ENCODE data around the gene MRPL4.

Gene MRPL4

DNA sequence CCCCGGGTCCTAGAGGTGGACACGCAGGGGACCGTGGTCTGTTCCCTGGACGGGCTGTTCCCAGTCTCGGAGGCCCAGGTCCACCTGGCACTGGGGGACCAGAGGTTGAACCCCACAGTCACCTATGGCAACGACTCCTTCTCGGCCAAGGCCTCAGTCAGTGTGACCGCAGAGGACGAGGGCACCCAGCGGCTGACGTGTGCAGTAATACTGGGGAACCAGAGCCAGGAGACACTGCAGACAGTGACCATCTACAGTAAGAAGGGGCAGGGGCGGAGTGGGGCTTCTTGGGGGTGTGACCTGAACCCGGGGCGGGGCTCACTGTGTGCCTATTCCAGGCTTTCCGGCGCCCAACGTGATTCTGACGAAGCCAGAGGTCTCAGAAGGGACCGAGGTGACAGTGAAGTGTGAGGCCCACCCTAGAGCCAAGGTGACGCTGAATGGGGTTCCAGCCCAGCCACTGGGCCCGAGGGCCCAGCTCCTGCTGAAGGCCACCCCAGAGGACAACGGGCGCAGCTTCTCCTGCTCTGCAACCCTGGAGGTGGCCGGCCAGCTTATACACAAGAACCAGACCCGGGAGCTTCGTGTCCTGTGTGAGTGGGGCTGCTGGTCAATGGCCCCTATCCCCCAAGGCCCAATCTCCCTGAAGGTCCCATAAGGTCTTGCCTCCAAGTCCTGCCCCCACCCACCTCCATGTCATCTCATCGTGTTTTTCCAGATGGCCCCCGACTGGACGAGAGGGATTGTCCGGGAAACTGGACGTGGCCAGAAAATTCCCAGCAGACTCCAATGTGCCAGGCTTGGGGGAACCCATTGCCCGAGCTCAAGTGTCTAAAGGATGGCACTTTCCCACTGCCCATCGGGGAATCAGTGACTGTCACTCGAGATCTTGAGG, 32.3 kb downstream of the MRPL4 start:
- no peak overlapping the region for H3K4me3 ChIP-seq (ENCODE audit: low read depth, low read length)
- no peak for DNase-seq (ENCODE audit: low read depth)

DNA sequence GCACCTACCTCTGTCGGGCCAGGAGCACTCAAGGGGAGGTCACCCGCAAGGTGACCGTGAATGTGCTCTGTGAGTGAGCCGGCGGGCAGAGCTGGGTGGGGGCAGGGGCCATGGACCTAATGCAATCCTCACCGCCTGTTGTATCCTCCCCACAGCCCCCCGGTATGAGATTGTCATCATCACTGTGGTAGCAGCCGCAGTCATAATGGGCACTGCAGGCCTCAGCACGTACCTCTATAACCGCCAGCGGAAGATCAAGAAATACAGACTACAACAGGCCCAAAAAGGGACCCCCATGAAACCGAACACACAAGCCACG, 32.9 kb downstream of the MRPL4 start:
- H3K4me3 ChIP-seq (ENCODE audit: low read depth, low read length): no peak overlapping the region
- no peak for DNase-seq (ENCODE audit: low read depth)

DNA sequence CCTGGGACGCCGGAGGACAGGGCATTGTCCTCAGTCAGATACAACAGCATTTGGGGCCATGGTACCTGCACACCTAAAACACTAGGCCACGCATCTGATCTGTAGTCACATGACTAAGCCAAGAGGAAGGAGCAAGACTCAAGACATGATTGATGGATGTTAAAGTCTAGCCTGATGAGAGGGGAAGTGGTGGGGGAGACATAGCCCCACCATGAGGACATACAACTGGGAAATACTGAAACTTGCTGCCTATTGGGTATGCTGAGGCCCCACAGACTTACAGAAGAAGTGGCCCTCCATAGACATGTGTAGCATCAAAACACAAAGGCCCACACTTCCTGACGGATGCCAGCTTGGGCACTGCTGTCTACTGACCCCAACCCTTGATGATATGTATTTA, 33.4 kb downstream of the MRPL4 start:
- DNase-seq (ENCODE audit: low read depth): no peak
- no peak overlapping the region for H3K4me3 ChIP-seq (ENCODE audit: low read depth, low read length)

DNA sequence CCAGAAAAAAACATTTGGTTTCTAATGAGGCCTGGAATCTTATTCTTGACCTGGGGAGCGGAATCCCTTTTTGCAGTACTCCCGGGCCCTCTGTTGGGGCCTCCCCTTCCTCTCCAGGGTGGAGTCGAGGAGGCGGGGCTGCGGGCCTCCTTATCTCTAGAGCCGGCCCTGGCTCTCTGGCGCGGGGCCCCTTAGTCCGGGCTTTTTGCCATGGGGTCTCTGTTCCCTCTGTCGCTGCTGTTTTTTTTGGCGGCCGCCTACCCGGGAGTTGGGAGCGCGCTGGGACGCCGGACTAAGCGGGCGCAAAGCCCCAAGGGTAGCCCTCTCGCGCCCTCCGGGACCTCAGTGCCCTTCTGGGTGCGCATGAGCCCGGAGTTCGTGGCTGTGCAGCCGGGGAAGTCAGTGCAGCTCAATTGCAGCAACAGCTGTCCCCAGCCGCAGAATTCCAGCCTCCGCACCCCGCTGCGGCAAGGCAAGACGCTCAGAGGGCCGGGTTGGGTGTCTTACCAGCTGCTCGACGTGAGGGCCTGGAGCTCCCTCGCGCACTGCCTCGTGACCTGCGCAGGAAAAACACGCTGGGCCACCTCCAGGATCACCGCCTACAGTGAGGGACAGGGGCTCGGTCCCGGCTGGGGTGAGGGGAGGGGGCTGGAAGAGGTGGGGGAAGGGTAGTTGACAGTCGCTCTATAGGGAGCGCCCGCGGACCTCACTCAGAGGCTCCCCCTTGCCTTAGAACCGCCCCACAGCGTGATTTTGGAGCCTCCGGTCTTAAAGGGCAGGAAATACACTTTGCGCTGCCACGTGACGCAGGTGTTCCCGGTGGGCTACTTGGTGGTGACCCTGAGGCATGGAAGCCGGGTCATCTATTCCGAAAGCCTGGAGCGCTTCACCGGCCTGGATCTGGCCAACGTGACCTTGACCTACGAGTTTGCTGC, 35.1 kb downstream of the MRPL4 start, which contains the start of gene ICAM4:
ICAM4 (plus strand) TSS at position 153 of the 935 bp plus-strand sequence; CDS start at position 211, 58 bp downstream.
- DNase-seq (ENCODE audit: low read depth): no peak
- no peak within 1 kb of the TSS for H3K4me3 ChIP-seq (ENCODE audit: low read depth, low read length)

DNA sequence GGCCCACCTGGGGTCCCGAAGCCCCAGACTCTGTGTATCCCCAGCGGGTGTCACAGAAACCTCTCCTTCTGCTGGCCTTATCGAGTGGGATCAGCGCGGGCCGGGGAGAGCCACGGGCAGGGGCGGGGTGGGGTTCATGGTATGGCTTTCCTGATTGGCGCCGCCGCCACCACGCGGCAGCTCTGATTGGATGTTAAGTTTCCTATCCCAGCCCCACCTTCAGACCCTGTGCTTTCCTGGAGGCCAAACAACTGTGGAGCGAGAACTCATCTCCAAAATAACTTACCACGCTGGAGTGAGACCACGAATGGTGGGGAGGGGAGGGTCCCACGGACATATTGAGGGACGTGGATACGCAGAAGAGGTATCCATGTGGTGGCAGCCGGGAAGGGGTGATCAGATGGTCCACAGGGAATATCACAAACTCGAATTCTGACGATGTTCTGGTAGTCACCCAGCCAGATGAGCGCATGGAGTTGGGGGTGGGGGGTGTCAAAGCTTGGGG, 36.7 kb downstream of the MRPL4 start:
- peak; percentile 22 for DNase-seq (ENCODE audit: low read depth)
- H3K4me3 ChIP-seq (ENCODE audit: low read depth, low read length): peak overlapping the region; percentile 60

DNA sequence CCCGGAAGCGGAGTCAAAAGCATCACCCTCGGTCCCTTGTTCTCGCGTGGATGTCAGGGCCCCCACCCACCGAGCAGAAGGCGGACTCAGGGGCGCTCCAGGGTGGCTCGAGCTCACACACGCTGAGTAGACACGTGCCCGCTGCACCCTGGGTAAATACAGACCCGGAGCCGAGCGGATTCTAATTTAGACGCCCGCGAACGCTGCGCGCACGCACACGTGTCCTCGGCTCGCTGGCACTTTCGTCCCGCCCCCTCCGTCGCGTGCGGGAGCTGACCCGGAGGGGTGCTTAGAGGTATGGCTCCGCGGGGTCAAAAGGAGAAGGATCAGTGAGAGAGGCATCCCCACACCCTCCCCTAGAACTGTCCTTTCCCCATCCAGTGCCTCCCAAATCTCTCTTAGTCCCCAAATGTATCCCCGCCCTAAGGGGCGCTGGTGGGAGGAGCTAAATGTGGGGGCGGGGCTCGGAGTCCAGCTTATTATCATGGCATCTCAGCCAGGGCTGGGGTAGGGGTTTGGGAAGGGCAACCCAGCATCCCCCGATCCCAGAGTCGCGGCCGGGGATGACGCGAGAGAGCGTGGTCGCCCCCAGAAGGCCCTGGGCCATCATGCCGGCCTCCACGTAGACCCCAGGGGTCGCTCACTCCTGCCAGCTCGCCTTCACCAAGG, 37.3 kb downstream of the MRPL4 start:
- H3K4me3 ChIP-seq (ENCODE audit: low read depth, low read length): peak overlapping the region; percentile 60
- no peak for DNase-seq (ENCODE audit: low read depth)

DNA sequence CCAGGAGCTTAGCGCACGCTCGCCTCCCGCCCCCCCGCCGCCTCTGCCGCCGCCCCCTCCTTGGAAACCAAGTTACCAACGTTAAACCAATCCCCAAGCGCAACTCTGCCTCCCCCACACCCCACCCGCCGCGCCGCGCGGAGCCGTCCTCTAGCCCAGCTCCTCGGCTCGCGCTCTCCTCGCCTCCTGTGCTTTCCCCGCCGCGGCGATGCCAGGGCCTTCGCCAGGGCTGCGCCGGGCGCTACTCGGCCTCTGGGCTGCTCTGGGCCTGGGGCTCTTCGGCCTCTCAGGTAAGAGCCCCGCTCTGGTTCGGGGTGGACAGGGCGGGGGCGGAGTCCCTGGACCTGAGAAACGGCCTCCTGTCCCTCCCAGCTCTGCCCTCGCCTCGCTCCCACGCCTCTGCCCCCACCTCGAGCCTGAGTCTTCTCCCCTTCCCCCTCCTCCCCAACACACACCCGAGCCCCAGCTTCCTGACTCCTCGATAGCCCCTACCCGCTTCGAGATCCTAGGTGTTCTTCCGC, 37.9 kb downstream of the MRPL4 start, which contains the start of gene ICAM5:
ICAM5 (plus strand) TSS at position 117 of the 521 bp plus-strand sequence; CDS start at position 209, 92 bp downstream.
- peak within 1 kb of the TSS; percentile 60 for H3K4me3 ChIP-seq (ENCODE audit: low read depth, low read length)
- DNase-seq (ENCODE audit: low read depth): no peak

DNA sequence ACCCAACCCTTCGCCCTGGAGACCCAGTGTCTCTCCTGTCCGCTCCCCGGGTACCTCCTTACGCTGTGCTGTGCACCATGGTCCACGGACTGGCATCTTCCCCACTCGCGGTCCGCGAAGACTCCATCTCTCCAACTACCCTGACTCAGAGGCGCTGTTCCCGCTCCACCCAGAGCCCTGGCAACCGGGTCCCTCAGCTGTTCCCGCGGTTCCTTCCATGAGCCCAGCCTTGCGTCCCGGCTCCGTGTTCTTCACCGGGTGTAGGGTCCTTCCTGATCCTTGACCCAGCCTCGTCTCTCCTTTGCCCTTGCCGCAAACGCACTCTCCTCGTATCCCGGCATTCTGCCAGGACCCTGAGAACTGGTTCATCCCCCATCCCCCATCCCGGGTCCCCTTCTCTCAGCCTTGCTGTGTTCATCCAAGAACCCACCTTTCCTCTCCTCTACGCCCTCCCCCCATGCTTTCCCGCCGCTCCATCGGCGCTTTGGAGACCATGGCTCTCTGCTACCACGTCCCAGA, 38.4 kb downstream of the MRPL4 start:
- no peak for DNase-seq (ENCODE audit: low read depth)
- peak overlapping the region; percentile 60 for H3K4me3 ChIP-seq (ENCODE audit: low read depth, low read length)

DNA sequence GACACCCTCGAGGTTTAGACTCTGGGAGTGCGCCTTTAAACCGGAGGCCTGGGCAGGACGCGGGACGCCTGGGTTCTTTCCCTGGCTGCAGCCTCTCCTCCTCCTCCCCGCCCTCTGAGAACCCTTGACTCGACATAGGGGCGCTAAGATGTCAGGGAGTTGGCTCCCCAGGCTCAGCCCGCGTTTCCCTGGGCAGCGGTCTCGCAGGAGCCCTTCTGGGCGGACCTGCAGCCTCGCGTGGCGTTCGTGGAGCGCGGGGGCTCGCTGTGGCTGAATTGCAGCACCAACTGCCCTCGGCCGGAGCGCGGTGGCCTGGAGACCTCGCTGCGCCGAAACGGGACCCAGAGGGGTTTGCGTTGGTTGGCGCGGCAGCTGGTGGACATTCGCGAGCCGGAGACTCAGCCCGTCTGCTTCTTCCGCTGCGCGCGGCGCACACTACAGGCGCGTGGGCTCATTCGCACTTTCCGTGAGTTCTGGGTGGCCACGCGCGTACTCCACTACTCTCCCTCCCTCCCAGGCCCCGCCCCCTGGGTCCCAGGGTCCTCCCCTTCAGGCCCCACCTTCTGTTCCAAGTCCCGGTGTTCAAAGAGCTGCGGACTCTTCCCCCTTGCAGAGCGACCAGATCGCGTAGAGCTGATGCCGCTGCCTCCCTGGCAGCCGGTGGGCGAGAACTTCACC, 39.0 kb downstream of the MRPL4 start:
- no peak for DNase-seq (ENCODE audit: low read depth)
- peak overlapping the region; percentile 60 for H3K4me3 ChIP-seq (ENCODE audit: low read depth, low read length)

DNA sequence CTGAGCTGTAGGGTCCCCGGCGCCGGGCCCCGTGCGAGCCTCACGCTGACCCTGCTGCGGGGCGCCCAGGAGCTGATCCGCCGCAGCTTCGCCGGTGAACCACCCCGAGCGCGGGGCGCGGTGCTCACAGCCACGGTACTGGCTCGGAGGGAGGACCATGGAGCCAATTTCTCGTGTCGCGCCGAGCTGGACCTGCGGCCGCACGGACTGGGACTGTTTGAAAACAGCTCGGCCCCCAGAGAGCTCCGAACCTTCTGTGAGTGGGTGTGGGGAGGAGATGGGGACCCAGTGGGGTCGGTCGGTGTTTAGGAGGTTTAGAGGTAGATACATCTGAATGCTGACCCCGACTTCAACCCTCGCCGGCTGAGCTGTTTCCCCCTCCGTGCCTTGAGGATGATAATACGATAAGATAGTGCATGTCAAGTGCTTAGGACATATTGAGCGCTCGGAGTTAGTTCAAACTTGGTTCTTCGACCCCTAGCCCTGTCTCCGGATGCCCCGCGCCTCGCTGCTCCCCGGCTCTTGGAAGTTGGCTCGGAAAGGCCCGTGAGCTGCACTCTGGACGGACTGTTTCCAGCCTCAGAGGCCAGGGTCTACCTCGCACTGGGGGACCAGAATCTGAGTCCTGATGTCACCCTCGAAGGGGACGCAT, 39.7 kb downstream of the MRPL4 start:
- peak overlapping the region; percentile 60 for H3K4me3 ChIP-seq (ENCODE audit: low read depth, low read length)
- DNase-seq (ENCODE audit: low read depth): no peak

DNA sequence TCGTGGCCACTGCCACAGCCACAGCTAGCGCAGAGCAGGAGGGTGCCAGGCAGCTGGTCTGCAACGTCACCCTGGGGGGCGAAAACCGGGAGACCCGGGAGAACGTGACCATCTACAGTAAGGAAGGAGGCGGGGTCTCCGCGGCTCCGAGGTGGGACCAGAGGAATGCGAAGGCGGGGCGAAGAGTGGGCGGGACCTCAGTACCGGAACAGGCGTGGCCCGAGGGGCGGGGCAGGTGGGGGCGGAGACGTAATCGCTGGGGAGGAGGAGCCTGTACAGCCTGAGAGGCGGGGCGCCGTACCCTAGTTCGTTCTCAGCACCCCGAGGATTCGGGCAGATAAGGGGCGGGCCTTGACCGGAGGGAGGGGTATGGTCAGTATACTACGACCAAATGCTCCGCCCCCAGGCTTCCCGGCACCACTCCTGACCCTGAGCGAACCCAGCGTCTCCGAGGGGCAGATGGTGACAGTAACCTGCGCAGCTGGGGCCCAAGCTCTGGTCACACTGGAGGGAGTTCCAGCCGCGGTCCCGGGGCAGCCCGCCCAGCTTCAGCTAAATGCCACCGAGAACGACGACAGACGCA, 40.3 kb downstream of the MRPL4 start:
- peak overlapping the region; percentile 60 for H3K4me3 ChIP-seq (ENCODE audit: low read depth, low read length)
- peak; percentile 30 for DNase-seq (ENCODE audit: low read depth)

DNA sequence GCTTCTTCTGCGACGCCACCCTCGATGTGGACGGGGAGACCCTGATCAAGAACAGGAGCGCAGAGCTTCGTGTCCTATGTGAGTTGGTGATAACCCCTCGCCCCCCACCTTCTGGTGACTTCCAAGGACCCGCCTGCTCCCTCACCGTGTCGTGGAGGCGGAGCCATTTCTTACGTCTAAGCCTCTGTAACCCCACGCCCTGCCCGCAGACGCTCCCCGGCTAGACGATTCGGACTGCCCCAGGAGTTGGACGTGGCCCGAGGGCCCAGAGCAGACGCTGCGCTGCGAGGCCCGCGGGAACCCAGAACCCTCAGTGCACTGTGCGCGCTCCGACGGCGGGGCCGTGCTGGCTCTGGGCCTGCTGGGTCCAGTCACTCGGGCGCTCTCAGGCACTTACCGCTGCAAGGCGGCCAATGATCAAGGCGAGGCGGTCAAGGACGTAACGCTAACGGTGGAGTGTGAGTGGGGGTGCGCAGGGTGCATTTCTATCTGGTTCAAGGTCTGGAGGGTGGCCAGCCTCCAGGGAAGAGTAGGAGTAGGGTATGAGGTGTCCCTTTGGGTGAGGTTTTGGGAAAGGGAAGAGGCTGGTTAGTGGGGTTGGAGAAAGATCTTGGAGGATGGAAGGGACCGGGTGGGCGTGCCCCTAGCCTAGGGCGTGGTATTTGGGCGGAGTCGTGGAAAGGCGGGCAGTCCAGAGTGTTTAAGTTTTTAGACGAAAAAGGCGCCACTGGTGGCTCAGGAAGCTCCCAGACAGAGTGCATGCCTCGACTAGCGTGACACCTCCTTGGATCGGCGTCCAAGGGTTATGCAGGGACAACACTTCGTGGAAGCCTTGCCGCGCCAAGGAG, 41.0 kb downstream of the MRPL4 start:
- DNase-seq (ENCODE audit: low read depth): no peak
- peak overlapping the region; percentile 24 for H3K4me3 ChIP-seq (ENCODE audit: low read depth, low read length)

DNA sequence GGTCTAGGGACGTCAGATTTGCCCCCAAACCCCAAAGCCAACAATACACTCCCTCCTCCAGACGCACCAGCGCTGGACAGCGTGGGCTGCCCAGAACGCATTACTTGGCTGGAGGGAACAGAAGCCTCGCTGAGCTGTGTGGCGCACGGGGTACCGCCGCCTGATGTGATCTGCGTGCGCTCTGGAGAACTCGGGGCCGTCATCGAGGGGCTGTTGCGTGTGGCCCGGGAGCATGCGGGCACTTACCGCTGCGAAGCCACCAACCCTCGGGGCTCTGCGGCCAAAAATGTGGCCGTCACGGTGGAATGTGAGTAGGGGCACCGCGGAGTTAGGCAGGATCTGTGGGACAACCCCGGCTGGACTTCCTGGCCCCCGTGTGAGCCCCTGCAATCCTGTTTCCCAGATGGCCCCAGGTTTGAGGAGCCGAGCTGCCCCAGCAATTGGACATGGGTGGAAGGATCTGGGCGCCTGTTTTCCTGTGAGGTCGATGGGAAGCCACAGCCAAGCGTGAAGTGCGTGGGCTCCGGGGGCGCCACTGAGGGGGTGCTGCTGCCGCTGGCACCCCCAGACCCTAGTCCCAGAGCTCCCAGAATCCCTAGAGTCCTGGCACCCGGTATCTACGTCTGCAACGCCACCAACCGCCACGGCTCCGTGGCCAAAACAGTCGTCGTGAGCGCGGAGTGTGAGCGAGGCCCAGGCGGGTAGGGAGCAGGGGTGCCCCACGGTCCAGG, 41.8 kb downstream of the MRPL4 start:
- H3K4me3 ChIP-seq (ENCODE audit: low read depth, low read length): no peak overlapping the region

DNA sequence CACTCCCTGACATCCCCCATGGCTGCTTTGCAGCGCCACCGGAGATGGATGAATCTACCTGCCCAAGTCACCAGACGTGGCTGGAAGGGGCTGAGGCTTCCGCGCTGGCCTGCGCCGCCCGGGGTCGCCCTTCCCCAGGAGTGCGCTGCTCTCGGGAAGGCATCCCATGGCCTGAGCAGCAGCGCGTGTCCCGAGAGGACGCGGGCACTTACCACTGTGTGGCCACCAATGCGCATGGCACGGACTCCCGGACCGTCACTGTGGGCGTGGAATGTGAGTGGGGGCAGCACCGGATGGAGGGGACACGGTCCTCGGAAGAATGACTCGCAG, 42.3 kb downstream of the MRPL4 start:
- H3K4me3 ChIP-seq (ENCODE audit: low read depth, low read length): no peak overlapping the region
- DNase-seq (ENCODE audit: low read depth): no peak

More for the DNA sequence above, 41.8 kb downstream of the MRPL4 start:
- DNase-seq (ENCODE audit: low read depth): no peak

DNA sequence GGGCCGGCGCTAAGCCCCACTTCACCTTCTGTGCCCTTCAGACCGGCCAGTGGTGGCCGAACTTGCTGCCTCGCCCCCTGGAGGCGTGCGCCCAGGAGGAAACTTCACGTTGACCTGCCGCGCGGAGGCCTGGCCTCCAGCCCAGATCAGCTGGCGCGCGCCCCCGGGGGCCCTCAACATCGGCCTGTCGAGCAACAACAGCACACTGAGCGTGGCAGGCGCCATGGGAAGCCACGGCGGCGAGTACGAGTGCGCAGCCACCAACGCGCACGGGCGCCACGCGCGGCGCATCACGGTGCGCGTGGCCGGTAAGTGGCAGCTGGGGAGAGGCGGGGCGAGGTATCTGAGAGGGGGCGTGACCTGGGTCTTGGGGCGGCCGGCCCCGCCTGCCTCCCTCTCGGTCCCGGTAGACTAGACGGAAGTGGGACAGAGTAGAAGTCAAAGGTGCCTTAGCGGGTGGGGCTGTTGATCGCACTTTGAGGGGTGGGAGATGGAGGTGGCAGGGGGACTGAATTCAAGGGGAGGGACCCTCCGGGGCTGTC, 43.4 kb downstream of the MRPL4 start:
- no peak overlapping the region for H3K4me3 ChIP-seq (ENCODE audit: low read depth, low read length)
- DNase-seq (ENCODE audit: low read depth): no peak
